B cell (primary cell): Measurements from ENCODE around the gene ATP8A2. TPM values are rescaled to one million over a fixed set of nuclear protein-coding genes. Genes with fewer than 3 reads are reported as not detected.

ENCODE experiments used
- ATAC-seq: fragments of 200-7000 bp; cut with Tn5 transposase; one replicate; pipeline ENCODE4 v1.10.0; 2021; ENCODE audit warnings: low read depth, mild to moderate bottlenecking, moderate number of reproducible peaks, moderate library complexity
- CTCF ChIA-PET: fragments of 350-600 bp; sonication (Branson Sonifier 250); formaldehyde crosslinking; loops from one replicate; lab custom pipeline; 2021; ENCODE audit warnings: antibody characterized with exemption, inconsistent platforms; lab: Charles Lee
- POLR2A ChIA-PET: fragments of 350-600 bp; sonication (Branson Sonifier 250); formaldehyde crosslinking; loops from one replicate; lab custom pipeline; 2021; ENCODE audit warnings: antibody characterized with exemption; lab: Charles Lee
- DNase-seq: peaks from one replicate; pipeline ENCODE4 v3.0.0; 2013
- H2AFZ ChIP-seq: 2 replicates; pipeline ENCODE4 v1.6.1; 2012; ENCODE audit warnings: mild to moderate bottlenecking, low read depth, low read length; ENCODE audit not compliant: insufficient read depth, poor library complexity, severe bottlenecking
- H3K27ac ChIP-seq, 2 donors: 1 replicate in 1 of 2; 2 replicates in 1 of 2; pipeline ENCODE4 v1.5.1; 2012 to 2013; ENCODE audit warnings: low read length in 2 of 2, mild to moderate bottlenecking in 2 of 2, moderate library complexity in 1 of 2
- H3K27me3 ChIP-seq, 4 experiments: fragments of 200-600 bp in 1 of 4; sonication (generic) in 1 of 4; replicated peaks in 1 of 4; 1 replicate in 2 of 4; 2 replicates in 2 of 4; pipeline versions ENCODE4 v1.6.1 to v1.7.0; 2013 to 2016; ENCODE audit warnings: low read length in 3 of 4, mild to moderate bottlenecking in 2 of 4, mixed read lengths in 1 of 4, moderate library complexity in 1 of 4; ENCODE audit not compliant: insufficient read depth in 4 of 4, control insufficient read depth in 3 of 4; ENCODE audit errors: control extremely low read depth in 1 of 4
- H3K36me3 ChIP-seq, 2 experiments: replicated peaks in 1 of 2; 1 replicate in 1 of 2; 2 replicates in 1 of 2; pipeline versions ENCODE4 v1.6.1 to v1.7.1; 2013; ENCODE audit warnings: low read length in 1 of 2; ENCODE audit not compliant: insufficient read depth in 2 of 2, control insufficient read depth in 1 of 2; ENCODE audit errors: control extremely low read depth in 1 of 2, extremely low read depth in 1 of 2
- H3K4me1 ChIP-seq, 2 donors: fragments of 200-600 bp in 1 of 2; sonication (generic) in 1 of 2; 1 replicate in 1 of 2; 2 replicates in 1 of 2; pipeline versions ENCODE4 v1.5.1 to v1.6.1; 2013 to 2017; ENCODE audit warnings: low read length in 2 of 2; ENCODE audit not compliant: control insufficient read depth in 2 of 2, insufficient read depth in 2 of 2
- H3K4me2 ChIP-seq: replicated peaks from 2 replicates; pipeline ENCODE3; 2012; ENCODE audit warnings: mild to moderate bottlenecking, low read depth, low read length; ENCODE audit not compliant: poor library complexity, severe bottlenecking
- H3K4me3 ChIP-seq, 5 experiments: fragments of 200-600 bp in 1 of 5; sonication (generic) in 1 of 5; 1 replicate in 3 of 5; 2 replicates in 2 of 5; pipeline versions ENCODE4 v1.5.1 to v1.7.0; 2011 to 2016; ENCODE audit warnings: low read length in 4 of 5, mild to moderate bottlenecking in 4 of 5, low read depth in 2 of 5, control low read depth in 1 of 5, moderate library complexity in 1 of 5; ENCODE audit not compliant: insufficient read depth in 1 of 5; ENCODE audit errors: control extremely low read depth in 1 of 5, extremely low read depth in 1 of 5
- H3K79me2 ChIP-seq: fragments of 200-600 bp; sonication (generic); one replicate; pipeline ENCODE4 v1.6.0; 2016; ENCODE audit warnings: low read length; ENCODE audit not compliant: control insufficient read depth, insufficient read depth
- H3K9ac ChIP-seq: fragments of 200-600 bp; sonication (generic); 2 replicates; pipeline ENCODE4 v1.6.1; 2017; ENCODE audit warnings: mild to moderate bottlenecking, low read length, moderate library complexity
- H3K9me3 ChIP-seq, 3 donors: one replicate each; pipeline versions ENCODE4 v1.6.1 to v1.7.1; 2013; ENCODE audit warnings: low read length in 2 of 3; ENCODE audit not compliant: control insufficient read depth in 2 of 3, insufficient read depth in 1 of 3; ENCODE audit errors: control extremely low read depth in 1 of 3
- H4K20me1 ChIP-seq: 2 replicates; pipeline ENCODE4 v1.6.0; 2012; ENCODE audit warnings: mild to moderate bottlenecking, low read length; ENCODE audit not compliant: insufficient read depth, control insufficient read depth, poor library complexity, severe bottlenecking
- H3K27ac Mint-ChIP-seq: one replicate; pipeline ENCODE4 v1.8.0; 2021; ENCODE audit warnings: mixed read lengths
- H3K27me3 Mint-ChIP-seq: one replicate; pipeline ENCODE4 v1.8.0; 2021; ENCODE audit warnings: mixed read lengths
- H3K4me1 Mint-ChIP-seq: one replicate; pipeline ENCODE4 v1.8.0; 2021; ENCODE audit warnings: mixed read lengths
- H3K4me3 Mint-ChIP-seq: one replicate; pipeline ENCODE4 v1.8.0; 2021; ENCODE audit warnings: mixed read lengths
- H3K9me3 Mint-ChIP-seq: one replicate; pipeline ENCODE4 v1.8.0; 2022; ENCODE audit warnings: mixed read lengths; ENCODE audit not compliant: insufficient read depth
- CTCF ChIP-seq: fragments of 200-600 bp; IDR thresholded peaks from one replicate; pipeline ENCODE4 v1.8.0; 2022; ENCODE audit warnings: antibody characterized with exemption, mild to moderate bottlenecking
- EZH2 ChIP-seq: IDR thresholded peaks from 2 replicates; pipeline ENCODE4 v1.6.1; 2012; ENCODE audit warnings: borderline replicate concordance, low read depth, mild to moderate bottlenecking, moderate library complexity, low read length; ENCODE audit not compliant: insufficient read depth, poor library complexity, severe bottlenecking
- WGBS: methylation state at CpG from one replicate; pipeline ENCODE4 v1.1.5; 2013; ENCODE audit warnings: missing lambda C conversion rate; ENCODE audit not compliant: insufficient coverage; 5-methylcytosine and 5-hydroxymethylcytosine counted together
- intact Hi-C: fragments of 100-400 bp; cut with micrococcal nuclease; formaldehyde crosslinking; loops from one replicate; pipeline ENCODE4 v1.10.0; 2022
- polyA plus RNA-seq: library from polyadenylated mRNA; depleted of rRNA; stranded (reverse); fragments of >200 nt; gene quantifications from 2 replicates; pipeline ENCODE4 v1.2.3, GENCODE V29; 2012
- total RNA-seq, 2 donors: library from RNA; stranded (reverse); fragments of 120-200 nt in 1 of 2; gene quantifications; 1 replicate in 1 of 2; 2 replicates in 1 of 2; pipeline versions ENCODE4 v1.2.3 to v1.2.4, GENCODE V29; 2013 to 2022

ATP8A2 gene
- total and polyA plus RNA-seq, 2 donors (not counting 1 experiment from before 2014, with no cell fraction given), result not detected

- POLR2A ChIA-PET, result no interaction called here
Observed at GRCh38 chr13:25881971-25882451, 510.2 kb downstream of the ATP8A2 start.

More at GRCh38 chr13:25881971-25882451, 510.2 kb downstream of the ATP8A2 start:
- Histone ChIP-seq H2AFZ (no peak overlapping the region), H3K79me2 (no peaks in the 10 kb centered on the region), H3K36me3 (no peaks in the 10 kb centered on the region), H4K20me1 (no peaks in the 10 kb centered on the region), H3K4me3 (no peak overlapping the region), H3K4me1 (no peaks in the 10 kb centered on the region), H3K27ac (no peak overlapping the region), H3K27me3 (peaks cover 0 to 4% (median 0%) of the 10 kb centered on the region in 4 experiments), H3K9me3 (no peaks in the 10 kb centered on the region), H3K9ac (no peak overlapping the region), H3K4me2 (no peak overlapping the region)
- no peak for ATAC-seq
- peaks cover 7% of the 10 kb centered on the region for H3K27me3 Mint-ChIP-seq
- no peak overlapping the region for H3K27ac Mint-ChIP-seq
- TF ChIP-seq CTCF (no peak), EZH2 (no peak)
- no peaks in the 10 kb centered on the region for H3K4me1 Mint-ChIP-seq
- H3K4me3 Mint-ChIP-seq, result no peak overlapping the region
- intact Hi-C loops, result no loop called here
- 70% methylated on average over 5 of the region's 12 CpGs for WGBS
- H3K9me3 Mint-ChIP-seq, result no peaks in the 10 kb centered on the region
- DNase-seq, result no peak
- CTCF ChIA-PET, result no interaction called here
